G401 (cell line): ENCODE data around the gene DTNA. TPM values are rescaled to one million over a fixed set of nuclear protein-coding genes. Genes with fewer than 3 reads are reported as not detected.
A peak's percentile ranks its signal among the peaks of the same experiment; 100 is the strongest.

Source experiments
- DNase-seq: peaks from one replicate; pipeline ENCODE4 v3.0.0-alpha.2; 2015; ENCODE audit warnings: low spot score
- in situ Hi-C: cut with HindIII; loops from 2 replicates; pipeline ENCODE4 v1.10.0; 2016; ENCODE audit warnings: low sequenced_read_pairs, mixed read lengths
- total RNA-seq: library from RNA; depleted of rRNA; stranded (reverse); fragments of >200 nt; shearing (Covaris generic); gene quantifications from 2 replicates; pipeline ENCODE4 v1.2.3, GENCODE V29; 2014

The DTNA gene
- total RNA-seq, 1 experiment from 2014 or later: 0.14 TPM

- in situ Hi-C loops: no loop called here
- peak; percentile 44 for DNase-seq
Measured at GRCh38 chr18:34837769-34838272, 127.7 kb downstream of the DTNA start.

DNA sequence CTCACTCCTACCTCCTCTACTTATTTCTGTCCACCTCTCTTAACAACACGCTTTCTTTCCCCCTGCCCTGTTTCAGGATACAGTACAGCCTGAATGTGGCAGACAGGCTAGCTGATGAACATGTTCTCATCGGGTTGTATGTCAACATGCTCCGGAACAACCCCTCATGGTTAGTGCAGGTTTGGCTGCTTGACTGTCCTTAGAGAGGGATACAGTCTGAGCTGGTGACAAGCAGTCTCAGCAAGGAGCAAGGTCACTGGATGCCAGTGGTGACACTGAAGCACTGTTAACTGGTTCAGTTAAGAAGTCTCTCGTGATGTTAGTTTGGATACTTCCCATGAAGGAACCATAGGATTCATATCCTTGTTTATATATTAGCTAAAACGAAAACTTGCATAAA lies 128.6 kb downstream of the DTNA start:
- DNase-seq: no peak
- in situ Hi-C loops: no loop called here

DNA sequence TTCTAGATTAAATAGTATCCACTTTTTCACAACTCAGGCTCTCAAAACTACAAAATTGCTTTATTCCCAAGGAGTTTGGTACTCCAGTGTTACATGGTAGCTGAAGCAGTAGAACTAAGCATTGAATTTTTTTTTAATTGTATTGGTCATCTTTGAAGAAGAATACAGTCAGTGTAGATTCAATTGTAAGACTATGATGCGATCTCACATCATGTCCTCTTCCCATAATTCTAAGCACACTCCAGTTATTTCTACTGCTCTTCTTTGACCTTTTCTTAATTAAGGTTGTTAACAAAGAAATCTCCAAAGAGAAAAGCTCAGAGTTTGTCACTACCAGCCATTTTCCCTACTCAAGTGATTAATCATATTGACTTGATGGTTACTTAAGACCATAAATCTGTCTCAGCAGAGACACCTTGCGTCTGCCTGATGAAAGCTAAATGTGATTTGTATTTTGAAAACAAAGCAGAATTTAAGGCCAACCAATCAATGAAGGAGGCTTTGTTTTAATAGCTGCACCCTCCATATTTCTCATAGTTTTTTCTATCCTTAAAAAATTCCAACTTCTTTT lies 130.2 kb downstream of the DTNA start:
- in situ Hi-C loops: no loop called here
- DNase-seq: no peak

- in situ Hi-C loops: no loop called here
Measured at GRCh38 chr18:34841891-34842290, 131.8 kb downstream of the DTNA start.

GRCh38 chr18:34844072-34844471 lies 134.0 kb downstream of the DTNA start:
- in situ Hi-C loops: no loop called here
- DNase-seq: no peak

More at GRCh38 chr18:34841891-34842290, 131.8 kb downstream of the DTNA start:
- DNase-seq: no peak

DNA sequence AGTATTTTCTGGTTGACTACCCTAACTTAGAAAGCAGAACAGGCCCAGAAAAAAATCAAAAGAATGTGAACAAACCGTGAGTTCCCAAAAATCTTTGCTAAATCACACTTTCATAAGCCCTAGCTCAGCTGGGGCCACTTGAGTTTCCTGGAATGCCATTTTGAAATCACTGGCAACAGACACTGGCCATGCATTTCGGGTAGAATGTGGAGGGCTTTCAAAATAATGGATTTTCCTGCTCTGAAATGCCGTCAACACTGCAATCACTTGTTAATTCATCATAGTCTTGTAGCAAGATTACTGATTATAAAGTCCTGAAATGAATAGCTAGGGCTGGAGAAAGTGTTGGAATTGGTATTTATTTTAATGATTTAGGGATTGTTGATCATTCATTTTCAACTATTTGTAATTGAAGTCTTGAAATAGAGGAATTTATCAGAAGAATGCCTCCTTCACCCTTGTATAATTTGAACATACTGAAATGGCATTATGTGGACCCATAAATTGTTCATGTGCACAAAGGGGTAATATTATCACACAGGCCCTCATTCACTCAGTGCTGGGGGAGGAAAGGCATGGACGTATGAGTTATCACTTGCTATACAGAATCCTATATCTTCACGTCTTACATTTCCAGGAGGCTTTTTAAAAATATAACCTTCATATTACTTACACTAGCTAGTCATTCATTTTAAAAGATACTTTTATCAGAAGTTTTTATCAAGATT lies 134.8 kb downstream of the DTNA start:
- DNase-seq: no peak
- in situ Hi-C loops: no loop called here

GRCh38 chr18:34847408-34847807 lies 137.3 kb downstream of the DTNA start:
- no peak for DNase-seq
- in situ Hi-C loops: no loop called here

DNA sequence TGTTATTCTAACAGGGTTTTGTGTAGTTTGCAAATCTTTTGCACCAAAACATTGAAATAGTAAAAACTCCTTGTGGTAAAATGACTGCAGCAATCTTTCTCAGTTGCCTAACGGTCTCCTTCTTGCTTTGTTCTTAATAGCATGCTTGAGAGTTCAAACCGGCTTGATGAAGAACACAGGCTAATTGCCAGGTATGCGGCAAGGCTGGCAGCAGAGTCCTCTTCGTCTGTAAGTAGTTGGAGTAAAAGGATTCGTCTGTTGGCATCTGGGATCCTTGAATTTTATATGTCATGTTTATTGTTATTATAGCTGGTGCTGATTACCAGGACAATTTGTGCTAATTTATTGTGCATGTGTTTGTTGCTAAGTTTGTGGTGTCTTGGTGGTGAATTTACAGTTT lies 138.1 kb downstream of the DTNA start:
- in situ Hi-C loops: no loop called here
- no peak for DNase-seq

DNA sequence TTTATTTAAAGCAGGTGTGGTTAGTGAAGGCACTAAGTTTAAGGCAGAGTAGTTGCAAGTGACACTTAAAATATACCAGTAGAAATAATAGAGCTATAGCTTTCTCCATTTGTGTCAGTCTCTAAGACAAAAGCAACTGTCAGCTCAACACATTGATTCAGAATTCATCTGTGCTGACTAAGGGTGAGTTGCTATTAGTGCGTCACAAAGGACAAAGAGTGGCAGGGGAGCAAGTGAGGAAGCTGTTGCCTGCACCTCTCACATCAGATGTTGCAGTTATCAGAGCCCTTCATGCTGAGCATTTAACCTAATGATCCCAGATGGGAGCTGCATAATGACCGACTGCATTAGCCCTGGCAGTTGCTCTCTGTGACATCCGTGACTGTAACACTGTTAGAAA lies 138.6 kb downstream of the DTNA start:
- in situ Hi-C loops: no loop called here

GRCh38 chr18:34857320-34857719 lies 147.2 kb downstream of the DTNA start:
- in situ Hi-C loops: no loop called here
- DNase-seq: no peak

More for the DNA sequence above, 138.6 kb downstream of the DTNA start:
- no peak for DNase-seq

DNA sequence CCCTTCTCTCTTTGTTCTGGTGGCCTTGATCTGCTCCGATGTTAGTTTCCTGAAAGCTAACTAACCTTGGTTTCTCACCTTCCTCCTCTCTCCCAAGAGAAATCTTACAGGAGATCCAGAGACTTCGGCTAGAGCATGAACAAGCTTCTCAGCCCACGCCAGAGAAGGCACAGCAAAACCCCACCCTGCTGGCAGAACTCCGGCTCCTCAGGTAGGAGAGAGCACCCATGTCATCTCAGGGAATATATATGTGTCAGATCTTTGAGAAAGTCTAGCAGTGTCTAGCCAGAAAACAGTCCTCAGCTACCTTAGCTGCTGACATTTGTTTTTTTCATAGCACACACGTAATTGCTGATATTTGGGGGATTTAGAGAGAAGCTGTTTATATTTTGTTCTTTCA lies 148.1 kb downstream of the DTNA start:
- DNase-seq: no peak
- in situ Hi-C loops: no loop called here

DNA sequence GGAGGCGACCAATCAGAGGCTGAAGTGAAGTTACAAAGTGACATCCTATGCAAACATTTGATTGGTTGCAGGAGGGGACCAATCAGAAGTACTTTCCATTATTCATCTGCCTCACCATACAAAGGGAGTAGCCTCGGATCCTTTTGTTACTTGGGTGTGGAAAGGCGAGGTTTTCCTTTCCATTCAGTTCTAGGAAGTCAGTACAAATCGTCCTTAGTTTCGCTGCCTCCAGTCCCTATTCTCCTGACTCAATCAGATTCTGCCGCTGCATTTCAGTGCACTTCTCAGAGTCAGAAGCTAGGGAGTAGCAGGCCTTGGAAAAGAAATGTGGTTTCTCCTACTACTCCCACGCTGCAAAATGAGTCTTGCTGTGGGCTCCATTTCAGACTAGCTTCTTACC lies 149.4 kb downstream of the DTNA start:
- in situ Hi-C loops: no loop called here
- DNase-seq: no peak

DNA sequence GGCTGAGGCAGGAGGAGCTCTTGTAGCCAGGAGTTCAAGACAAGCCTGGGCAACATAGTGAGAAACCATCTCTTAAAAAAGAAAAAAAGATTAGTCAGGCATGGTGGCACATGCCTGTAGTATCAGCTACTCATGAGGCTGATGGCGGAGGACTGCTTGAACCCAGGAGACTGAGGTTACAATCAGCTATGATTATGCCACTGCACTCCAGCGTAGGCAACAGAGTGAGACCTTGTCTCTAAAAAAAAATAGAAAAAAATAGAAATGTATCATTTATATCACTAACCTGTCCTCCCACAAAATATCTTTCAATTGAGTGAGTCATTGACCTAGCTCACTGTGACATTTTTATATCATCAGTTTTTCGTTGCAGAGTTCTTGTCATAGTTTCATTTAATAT lies 152.5 kb downstream of the DTNA start:
- DNase-seq: no peak
- in situ Hi-C loops: no loop called here

DNA sequence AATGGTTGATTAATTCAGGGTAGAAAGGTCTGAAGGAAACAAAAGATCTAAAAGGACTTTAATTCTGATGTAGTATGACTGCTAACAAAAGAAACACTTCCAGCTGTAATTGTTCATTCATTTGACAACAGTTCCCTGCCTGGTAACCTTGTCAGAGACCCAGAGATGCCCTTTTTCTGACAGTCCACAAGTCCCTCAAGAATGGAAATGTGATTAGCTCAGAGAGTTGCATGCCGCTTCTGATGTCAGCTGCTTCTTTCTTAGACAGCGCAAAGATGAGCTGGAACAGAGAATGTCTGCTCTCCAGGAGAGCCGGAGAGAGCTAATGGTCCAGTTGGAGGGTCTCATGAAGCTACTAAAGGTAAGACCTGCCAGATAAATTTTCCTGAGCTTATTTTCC lies 153.6 kb downstream of the DTNA start:
- DNase-seq: no peak
- in situ Hi-C loops: no loop called here

GRCh38 chr18:34864836-34865497 lies 154.9 kb downstream of the DTNA start:
- in situ Hi-C loops: no loop called here

GRCh38 chr18:34866310-34866709 lies 156.2 kb downstream of the DTNA start:
- in situ Hi-C loops: no loop called here
- no peak for DNase-seq

More at GRCh38 chr18:34864836-34865497, 154.9 kb downstream of the DTNA start:
- DNase-seq: no peak

GRCh38 chr18:34866739-34867138 lies 156.6 kb downstream of the DTNA start:
- DNase-seq: no peak
- in situ Hi-C loops: no loop called here

GRCh38 chr18:34867520-34867919 lies 157.4 kb downstream of the DTNA start:
- no peak for DNase-seq
- in situ Hi-C loops: no loop called here

DNA sequence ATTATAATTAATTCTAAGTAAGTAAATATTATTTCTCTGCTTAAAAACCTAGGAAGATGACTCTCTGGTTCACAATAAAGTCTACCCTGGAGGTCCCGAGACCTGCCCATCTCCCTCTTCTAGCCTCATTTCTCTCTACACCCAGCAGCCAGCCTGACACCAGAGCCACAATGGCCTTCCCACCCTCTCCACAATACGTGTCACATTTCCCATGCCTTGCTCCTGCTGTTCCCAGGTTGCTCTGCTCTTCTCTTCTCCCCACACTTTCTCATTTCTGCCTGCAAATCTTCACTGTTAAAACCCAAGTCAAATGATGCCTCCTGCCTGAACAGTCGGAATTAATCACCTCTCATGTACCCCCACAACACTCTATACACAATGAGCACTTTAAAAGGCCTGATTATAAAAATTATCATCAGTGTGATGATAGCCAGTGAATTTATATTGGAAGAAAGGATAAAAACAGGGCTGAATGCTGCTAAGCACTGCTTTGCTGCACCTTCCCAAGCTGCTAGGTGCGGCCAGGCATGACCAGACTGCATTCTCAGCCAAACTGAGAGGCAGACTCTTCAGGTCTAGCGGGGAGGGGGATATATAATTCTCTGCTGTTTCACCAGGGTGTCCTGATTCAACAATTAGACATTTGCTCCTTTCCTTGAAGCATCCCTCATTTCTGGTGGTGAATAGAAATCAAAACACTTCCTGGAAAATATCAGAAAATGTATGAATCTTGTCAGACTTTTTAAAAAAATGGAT lies 160.6 kb downstream of the DTNA start:
- in situ Hi-C loops: no loop called here
- no peak for DNase-seq

DNA sequence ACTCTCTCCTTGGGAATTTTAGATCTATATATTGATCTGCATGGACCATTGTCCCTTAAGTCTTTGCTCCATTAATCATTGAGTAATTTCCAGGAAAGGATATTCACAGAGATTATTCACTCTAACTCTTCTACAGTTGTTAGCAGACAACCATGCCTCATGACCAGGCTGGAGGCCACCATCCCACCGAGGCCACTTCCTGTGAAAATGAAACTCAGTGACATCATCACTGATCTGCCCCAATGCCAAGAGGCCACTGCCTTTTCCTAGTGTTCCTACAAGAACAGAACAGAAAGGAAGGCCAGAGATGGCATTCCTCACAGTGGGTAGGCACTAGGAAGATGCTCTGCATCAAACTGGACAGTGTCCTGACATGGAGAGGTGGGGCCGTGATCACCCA lies 161.3 kb downstream of the DTNA start:
- in situ Hi-C loops: no loop called here
- no peak for DNase-seq
